Calu3 (cell line): ENCODE measurements around the gene ATXN7L2. TPM values are rescaled to one million over a fixed set of nuclear protein-coding genes. Genes with fewer than 3 reads are reported as not detected.

Experiments
- BruUV-seq: library from RNA; stranded (reverse); fragments of 400-500 nt; replicated peaks from 2 replicates; lab custom pipeline; 2021; lab: Mats Ljungman, UMichigan
- CTCF ChIA-PET: fragments of 300-600 bp; sonication (Branson Sonifier 250); formaldehyde crosslinking; loops from one replicate; lab custom pipeline; 2022; ENCODE audit warnings: antibody characterized with exemption; lab: Charles Lee
- DNase-seq: peaks from one replicate; pipeline ENCODE4 v3.0.0; 2022
- H3K27ac Mint-ChIP-seq: one replicate; pipeline ENCODE4 v1.8.0; 2022; ENCODE audit warnings: mixed read lengths; ENCODE audit not compliant: unreplicated experiment
- H3K27me3 Mint-ChIP-seq: one replicate; pipeline ENCODE4 v1.8.0; 2022; ENCODE audit warnings: mixed read lengths; ENCODE audit not compliant: unreplicated experiment
- H3K36me3 Mint-ChIP-seq: one replicate; pipeline ENCODE4 v1.8.0; 2022; ENCODE audit warnings: mild to moderate bottlenecking, moderate library complexity, mixed read lengths; ENCODE audit not compliant: insufficient read depth, unreplicated experiment
- H3K4me1 Mint-ChIP-seq: one replicate; pipeline ENCODE4 v1.8.0; 2022; ENCODE audit warnings: mild to moderate bottlenecking, low read depth, mixed read lengths; ENCODE audit not compliant: unreplicated experiment
- H3K4me3 Mint-ChIP-seq: one replicate; pipeline ENCODE4 v1.8.0; 2022; ENCODE audit warnings: mild to moderate bottlenecking, low read depth, moderate library complexity, mixed read lengths; ENCODE audit not compliant: unreplicated experiment
- H3K9me3 Mint-ChIP-seq: one replicate; pipeline ENCODE4 v1.8.0; 2022; ENCODE audit warnings: low read depth, mixed read lengths; ENCODE audit not compliant: unreplicated experiment
- intact Hi-C: fragments of 100-400 bp; cut with micrococcal nuclease; formaldehyde crosslinking; loops from one replicate; pipeline ENCODE4 v1.10.0; 2022; ENCODE audit not compliant: unreplicated experiment
- total RNA-seq: library from RNA; stranded (reverse); gene quantifications from 2 replicates; pipeline ENCODE4 v1.2.3, GENCODE V29; 2022
- TF ChIP-seq, protein P1 (sequence below): fragments of 200-600 bp; IDR thresholded peaks from one replicate; pipeline ENCODE4 v1.8.0; 2022; ENCODE audit warnings: antibody characterized with exemption; ENCODE audit not compliant: unreplicated experiment

Gene ATXN7L2
- total RNA-seq, 1 experiment from 2014 or later = 4.3 TPM

DNA sequence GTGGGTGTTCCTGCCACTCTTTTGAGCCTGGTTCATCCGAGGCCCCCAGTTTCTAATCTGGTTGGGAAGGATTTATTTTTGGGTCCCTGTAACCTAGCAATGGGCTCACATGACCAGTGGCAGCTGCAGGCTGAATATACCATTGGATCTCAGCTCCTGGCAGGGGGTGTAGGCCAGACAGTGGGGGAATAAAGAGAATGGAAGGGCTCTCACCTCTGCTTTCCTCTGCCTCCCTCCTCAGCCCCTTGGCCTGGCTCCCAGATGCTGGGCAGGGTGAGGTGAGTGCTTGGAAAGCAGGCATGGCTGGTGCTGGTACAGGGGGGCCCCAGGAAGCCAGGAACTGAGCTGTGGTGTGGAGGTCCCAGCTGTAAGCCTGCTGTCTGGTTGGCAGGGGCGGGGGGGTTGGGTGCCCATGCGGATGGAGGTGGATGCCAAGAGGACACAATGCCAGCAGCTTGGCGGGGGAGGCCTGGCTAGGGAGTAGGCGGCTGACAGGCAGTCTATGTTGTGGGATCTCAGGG, 52.3 kb downstream of the ATXN7L2 start:
- H3K4me3 Mint-ChIP-seq = no peak overlapping the region
- DNase-seq = no peak
- intact Hi-C loops = no loop called here
- H3K9me3 Mint-ChIP-seq = no peaks in the 10 kb centered on the region
- TF ChIP-seq, protein P1, sequence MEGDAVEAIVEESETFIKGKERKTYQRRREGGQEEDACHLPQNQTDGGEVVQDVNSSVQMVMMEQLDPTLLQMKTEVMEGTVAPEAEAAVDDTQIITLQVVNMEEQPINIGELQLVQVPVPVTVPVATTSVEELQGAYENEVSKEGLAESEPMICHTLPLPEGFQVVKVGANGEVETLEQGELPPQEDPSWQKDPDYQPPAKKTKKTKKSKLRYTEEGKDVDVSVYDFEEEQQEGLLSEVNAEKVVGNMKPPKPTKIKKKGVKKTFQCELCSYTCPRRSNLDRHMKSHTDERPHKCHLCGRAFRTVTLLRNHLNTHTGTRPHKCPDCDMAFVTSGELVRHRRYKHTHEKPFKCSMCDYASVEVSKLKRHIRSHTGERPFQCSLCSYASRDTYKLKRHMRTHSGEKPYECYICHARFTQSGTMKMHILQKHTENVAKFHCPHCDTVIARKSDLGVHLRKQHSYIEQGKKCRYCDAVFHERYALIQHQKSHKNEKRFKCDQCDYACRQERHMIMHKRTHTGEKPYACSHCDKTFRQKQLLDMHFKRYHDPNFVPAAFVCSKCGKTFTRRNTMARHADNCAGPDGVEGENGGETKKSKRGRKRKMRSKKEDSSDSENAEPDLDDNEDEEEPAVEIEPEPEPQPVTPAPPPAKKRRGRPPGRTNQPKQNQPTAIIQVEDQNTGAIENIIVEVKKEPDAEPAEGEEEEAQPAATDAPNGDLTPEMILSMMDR = no peak
- CTCF ChIA-PET = no interaction called here
- peaks cover 5% of the 10 kb centered on the region for H3K36me3 Mint-ChIP-seq
- peaks cover 34% of the 10 kb centered on the region for H3K27me3 Mint-ChIP-seq
- H3K4me1 Mint-ChIP-seq = peaks cover 6% of the 10 kb centered on the region
- no TSS peak for BruUV-seq
- no peak overlapping the region for H3K27ac Mint-ChIP-seq

DNA sequence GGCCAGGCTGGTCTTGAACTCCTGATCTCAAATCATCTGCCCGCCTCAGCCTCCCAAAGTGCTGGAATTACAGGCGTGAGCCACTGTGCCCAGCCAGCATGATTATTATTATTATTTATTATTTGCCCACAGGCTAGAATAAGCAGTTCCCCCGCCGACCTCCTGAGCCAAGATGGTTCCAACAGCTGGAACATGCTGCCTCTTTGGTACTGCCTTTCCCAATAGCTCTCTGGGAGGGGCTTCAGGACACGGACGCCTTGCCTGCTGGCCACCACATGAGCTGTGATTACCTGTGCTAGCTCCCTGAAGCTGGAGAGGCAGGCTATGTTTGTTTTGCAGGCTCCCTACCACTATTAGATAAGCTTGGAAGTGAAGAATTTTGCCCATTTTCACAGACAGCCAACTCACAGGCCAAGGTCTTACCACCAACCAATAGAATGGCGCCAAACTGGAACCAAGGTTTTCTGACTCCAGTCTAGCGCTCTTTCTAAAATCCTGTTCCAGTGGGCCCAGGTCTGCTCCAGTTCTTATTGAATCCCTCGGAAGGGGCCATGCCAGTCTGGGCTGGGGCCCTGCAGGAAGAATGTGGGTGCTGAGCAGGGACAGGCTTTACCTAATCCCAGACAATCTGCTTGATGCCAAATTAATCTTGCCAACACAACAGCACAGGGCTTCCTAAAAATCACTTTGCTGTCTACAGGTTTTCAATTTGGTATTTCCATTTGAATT, 53.9 kb downstream of the ATXN7L2 start:
- intact Hi-C loops = no loop called here
- TF ChIP-seq, protein P1 = no peak
- Mint-ChIP-seq H3K27ac (no peak overlapping the region), H3K9me3 (no peaks in the 10 kb centered on the region), H3K27me3 (peaks cover 43% of the 10 kb centered on the region), H3K36me3 (peaks cover 2% of the 10 kb centered on the region), H3K4me3 (no peak overlapping the region), H3K4me1 (peaks cover 3% of the 10 kb centered on the region)
- no peak for DNase-seq
- no TSS peak for BruUV-seq
- CTCF ChIA-PET = no interaction called here

DNA sequence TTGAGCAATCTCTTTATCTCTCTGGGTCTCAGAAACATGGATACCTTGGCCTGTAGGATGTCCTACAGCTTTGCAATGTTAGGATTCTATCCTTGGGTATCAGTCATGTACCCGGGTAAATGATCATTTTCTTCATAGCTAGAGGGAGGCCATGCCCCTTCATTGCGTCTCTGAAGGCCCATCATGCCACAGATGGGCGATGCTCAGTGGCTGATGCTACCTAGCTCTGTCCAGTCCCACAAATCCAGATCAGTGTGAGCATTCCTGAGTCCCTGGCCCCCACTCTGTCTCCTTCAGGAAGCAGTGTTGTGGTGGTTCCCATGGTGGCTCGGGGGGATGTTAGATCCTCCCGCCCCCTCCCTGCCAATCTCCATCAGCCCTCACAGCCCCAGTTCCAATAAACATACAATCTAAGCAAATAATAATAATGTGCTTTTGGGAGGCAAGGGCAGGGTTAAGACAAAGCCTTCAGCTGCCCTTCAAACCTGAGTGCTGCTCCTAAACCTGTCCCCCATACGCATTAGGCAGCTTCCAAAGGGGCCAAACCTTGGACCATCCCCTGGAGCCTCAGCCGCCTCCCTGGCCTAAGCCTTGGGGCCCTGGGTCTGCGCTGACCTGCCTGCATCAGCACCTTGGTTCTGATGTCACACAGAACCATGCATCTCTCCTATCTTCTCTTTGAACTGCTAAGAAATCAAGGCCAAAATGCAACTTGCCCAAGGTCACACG, 55.3 kb downstream of the ATXN7L2 start:
- intact Hi-C loops = no loop called here
- BruUV-seq = no TSS peak
- H3K36me3 Mint-ChIP-seq = no peaks in the 10 kb centered on the region
- no peak overlapping the region for H3K4me3 Mint-ChIP-seq
- no peaks in the 10 kb centered on the region for H3K9me3 Mint-ChIP-seq
- TF ChIP-seq, protein P1 = no peak
- H3K27me3 Mint-ChIP-seq = peaks cover 52% of the 10 kb centered on the region
- no peak for DNase-seq
- no peaks in the 10 kb centered on the region for H3K4me1 Mint-ChIP-seq
- CTCF ChIA-PET = no interaction called here
- H3K27ac Mint-ChIP-seq = no peak overlapping the region

DNA sequence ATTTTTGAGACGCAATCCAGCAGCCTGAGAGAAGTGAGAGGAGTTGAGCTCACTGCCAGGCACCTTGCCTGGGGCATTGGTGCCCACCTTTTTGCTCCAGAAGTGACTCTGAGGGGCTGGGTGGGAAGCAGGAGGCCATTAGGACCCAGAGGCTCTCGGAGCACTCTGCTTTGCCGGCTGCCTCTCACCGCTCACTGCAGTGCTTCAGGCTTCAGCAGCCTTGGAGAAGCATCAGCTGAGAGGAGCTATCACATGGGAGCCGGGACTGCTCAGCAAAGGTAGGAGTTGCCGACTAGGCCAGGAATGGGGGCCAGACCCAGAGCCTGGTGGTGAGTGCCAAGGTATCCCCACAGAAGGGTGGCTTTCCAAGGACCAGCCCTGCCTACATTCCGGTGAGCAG, 56.0 kb downstream of the ATXN7L2 start, which contains the start of gene GPR61:
Gene GPR61, plus strand, starts transcription at position 197 of the 400 bp plus-strand sequence. CDS start 3,151 bp downstream, outside the sequence.
- intact Hi-C loops = no loop called here
- no peak for DNase-seq
- Mint-ChIP-seq H3K36me3 (no peaks in the 10 kb centered on the region), H3K9me3 (no peaks in the 10 kb centered on the region), H3K27me3 (peaks cover 59% of the 10 kb centered on the region), H3K4me3 (no peak within 1 kb of the TSS), H3K4me1 (no peaks in the 10 kb centered on the region), H3K27ac (no peak within 1 kb of the TSS)
- CTCF ChIA-PET = no interaction called here
- BruUV-seq = no TSS peak
- TF ChIP-seq, protein P1 = no peak
